IPS DF 4.7 (cell line): ENCODE data around the gene FAM83E.

Experiments
- DNase-seq: peaks from one replicate; pipeline ENCODE4 v3.0.0-alpha.2; 2013; ENCODE audit warnings: low spot score; ENCODE audit errors: extremely low read depth

Gene FAM83E

DNA sequence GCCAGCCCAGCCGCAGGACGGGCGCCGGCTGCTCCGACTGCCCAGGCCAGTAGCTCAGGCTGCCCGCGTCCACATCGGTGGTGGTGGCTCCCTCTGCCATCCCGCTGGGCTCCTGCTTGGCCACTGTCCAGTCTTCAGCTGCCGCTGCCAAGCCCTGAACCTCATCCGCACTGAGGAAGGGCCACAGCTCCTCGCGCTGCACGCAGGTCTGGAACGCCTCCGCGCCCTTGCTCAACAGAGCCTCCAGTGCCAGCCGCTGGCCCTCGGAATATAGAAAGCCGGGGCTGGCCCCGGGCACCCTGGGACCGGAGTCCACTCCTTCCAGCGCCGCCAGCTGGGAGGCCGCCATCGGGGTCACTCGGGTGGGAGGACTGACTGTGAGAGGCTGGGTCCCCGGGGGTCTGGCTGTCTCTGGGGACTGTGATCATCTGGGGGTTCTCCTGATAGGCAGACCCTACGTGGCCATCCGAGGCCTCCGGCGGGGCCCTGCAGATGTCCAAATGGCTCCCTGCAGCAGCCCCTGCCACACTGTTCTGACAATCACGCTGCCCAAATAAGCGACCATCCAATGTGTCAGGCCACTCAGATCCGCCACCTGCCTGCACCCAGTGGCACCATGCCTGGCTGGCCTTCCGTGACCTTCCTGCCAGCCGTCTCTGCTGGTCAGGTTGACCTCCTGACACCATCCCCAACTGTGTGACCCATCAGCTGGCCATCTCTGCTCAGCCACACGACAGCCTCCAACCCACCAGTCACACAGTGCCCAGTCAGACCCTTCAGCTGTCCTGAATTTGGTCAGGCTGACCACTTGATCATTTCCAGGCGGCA lies 1.6 kb downstream of the FAM83E start:
- DNase-seq, result no peak

GRCh38 chr19:48611872-48612271 lies 3.0 kb downstream of the FAM83E start:
- DNase-seq, result no peak

GRCh38 chr19:48609571-48610108 lies 5.2 kb downstream of the FAM83E start:
- DNase-seq, result no peak

DNA sequence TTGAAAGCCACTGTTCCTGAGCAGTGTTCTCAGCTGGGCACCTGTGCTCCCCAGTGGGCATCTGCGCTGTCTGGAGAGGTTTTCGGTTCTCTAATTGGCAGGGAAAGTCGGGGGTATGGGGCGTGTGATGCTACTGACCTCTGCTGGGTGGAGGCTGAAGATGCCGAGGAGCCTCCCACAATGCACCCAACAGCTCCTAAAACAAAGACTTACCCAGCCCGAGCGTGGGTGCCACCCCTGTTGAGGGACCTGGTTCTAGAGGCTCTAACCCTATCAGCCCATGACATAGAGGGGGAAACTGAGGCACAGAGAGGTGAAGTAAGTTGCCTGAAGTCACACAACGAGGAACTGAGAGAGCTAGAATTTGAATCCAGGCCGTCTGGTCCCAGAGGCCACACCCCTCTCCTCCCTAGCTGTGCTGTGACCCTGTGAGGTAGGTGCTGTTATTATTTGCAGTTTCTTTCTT lies 6.0 kb downstream of the FAM83E start:
- no peak for DNase-seq

DNA sequence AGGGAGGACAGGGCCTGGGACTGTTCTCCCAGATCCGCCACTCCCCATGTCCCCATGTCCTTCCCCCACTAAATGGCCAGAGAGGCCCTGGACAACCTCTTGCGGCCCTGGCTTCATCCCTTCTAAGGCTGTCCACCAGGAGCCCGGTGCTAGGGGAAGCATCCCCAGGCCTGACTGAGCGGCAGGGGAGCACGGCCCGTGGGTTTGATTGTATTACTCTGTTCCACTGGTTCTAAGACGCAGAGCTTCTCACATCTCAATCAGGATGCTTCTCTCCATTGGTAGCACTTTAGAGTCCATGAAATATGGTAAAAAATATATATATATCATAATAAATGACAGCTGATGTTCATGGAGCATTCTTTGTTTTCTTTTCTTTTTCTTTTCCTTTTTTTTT lies 7.5 kb downstream of the FAM83E start:
- DNase-seq, result no peak

- DNase-seq, result no peak
Observed at GRCh38 chr19:48606463-48607358, 8.2 kb downstream of the FAM83E start, which contains the start of gene SPACA4. Gene SPACA4, plus strand, starts transcription at chr19:48606742. Its CDS starts 237 bp downstream, at chr19:48606979.

DNA sequence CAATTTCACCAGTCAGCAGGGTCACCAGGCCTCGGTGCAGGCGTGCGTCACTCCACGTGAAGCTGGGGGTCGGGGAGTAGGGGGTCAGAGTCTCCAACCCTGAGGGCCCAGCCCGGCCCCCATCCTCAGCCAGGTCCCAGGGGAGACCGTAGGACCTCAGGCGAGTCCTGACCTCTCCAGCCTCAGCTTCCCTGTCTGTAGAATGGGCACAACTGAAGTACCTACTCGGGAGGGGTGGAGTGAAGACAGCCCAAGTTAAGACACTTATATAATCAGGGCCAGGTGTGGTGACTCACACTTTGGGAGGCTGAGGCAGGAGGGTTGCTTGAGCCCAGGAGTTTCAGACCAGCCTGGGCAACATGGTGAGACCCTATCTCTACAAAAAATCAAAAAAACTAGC lies 11.0 kb downstream of the FAM83E start:
- no peak for DNase-seq

DNA sequence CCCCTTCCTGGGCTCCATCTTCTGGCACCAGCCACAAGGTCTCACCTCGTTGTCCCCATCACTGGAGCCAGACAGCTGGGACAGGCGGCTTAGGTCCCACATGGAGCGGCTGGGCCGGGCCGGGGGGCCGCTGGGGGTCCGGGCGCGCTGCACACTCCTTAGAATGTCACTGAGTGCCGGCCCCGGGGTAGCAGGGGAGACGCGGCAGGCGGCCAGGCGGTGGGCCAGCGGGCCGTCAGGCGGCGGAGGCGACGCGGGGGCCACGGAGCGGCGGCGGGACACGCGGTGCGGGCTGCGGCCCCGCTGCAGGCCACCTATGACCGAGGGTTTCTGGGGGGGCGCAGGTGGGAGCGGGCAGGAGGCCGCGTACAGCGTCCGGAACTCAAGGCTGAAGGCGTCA lies 11.4 kb downstream of the FAM83E start:
- DNase-seq, result no peak

GRCh38 chr19:48603001-48603400 lies 11.9 kb downstream of the FAM83E start:
- DNase-seq, result no peak

DNA sequence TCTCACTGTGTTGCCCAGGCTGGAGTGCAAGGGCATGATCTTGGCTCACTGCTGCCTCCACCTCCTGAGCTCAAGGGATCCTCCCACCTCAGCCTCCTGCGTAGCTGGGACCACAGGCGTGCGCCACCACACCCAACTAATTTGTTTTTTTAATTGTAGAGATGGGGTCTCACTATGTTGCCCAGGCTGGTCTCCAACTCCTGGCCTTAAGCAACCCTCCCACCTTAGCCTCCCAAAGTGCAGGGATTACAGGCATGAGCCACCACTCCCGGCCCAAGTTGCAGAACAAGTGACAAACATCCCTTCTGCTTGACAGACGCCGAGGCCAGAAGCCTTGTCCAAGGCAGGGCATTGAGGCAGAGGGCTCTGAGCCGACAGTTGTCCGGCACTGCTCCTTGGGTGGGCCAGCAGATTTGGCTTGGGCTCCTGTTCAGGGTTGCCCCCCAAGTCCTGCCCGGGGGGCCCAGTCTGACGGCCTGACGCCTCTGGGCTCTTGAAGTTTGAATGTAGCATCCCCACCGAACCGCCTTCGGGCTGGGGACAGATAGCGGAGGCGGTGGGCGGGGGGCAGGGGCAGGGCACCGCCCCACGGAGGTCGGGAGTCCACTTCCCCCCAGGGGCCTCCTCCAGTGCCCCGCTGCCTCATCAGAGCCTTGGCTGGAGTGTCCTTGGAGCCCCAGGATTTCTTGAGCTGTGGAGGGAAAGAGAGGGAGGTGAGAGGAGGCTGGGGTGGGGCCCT lies 14.0 kb downstream of the FAM83E start:
- no peak for DNase-seq

GRCh38 chr19:48598996-48599700 lies 15.7 kb downstream of the FAM83E start:
- DNase-seq, result no peak

GRCh38 chr19:48596679-48597465 lies 18.0 kb downstream of the FAM83E start:
- DNase-seq, result no peak

DNA sequence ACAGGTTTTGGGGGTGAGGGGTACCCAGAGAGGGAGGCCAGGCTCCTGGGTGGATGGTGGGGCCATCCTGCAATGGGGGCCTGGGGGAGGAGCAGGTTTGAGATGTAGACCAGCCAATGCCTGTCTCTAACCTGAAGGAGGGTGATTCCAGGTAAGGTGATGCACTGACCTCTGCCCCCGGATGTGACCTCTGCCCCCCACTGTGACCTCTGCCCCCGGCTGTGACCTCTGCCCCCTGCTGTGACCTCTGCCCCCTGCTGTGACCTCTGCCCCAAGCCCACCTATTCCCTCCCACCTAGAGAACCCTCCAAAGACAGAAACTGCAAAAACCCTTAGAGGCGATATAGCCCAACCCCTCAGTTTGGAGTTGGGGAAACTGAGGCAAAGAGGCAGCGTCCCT lies 18.6 kb downstream of the FAM83E start:
- no peak for DNase-seq

DNA sequence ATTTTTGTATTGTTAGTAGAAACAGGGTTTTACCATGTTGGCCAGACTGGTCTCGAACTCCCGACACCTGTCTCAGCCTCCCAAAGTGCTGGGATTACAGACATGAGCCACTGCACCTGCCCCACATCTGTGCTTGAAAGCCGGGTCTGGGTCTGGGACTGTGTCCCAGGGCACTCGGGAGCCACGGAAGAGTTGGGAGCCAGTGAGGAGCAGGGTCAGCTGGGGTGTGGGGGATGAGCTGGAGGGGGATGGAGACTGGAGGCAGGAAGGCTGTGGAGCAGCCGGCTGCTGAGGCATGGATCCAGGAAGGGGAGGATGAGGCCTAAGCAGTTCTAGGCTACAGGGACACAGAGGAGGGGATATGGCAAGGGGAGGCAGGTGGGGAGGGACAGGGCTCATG lies 19.0 kb downstream of the FAM83E start:
- DNase-seq, result no peak

DNA sequence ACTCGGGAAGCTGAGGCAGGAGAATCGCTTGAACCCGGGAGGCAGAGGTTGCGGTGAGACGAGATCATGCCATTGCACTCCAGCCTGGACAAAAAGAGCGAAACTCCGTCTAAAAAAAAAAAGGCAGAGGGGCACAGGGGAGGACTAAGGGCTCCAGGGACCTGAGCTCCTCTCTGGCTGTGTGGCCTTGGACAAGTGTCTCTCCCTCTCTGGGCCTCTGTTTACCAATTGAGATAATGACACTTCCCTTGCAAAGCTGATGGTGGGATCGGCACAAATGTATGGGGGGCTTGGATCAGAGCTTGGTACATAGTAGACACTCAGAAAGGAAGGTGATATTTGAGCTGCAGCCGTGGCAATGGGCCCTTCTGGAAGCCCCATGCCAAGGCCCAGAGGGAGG lies 19.7 kb downstream of the FAM83E start:
- DNase-seq, result no peak

DNA sequence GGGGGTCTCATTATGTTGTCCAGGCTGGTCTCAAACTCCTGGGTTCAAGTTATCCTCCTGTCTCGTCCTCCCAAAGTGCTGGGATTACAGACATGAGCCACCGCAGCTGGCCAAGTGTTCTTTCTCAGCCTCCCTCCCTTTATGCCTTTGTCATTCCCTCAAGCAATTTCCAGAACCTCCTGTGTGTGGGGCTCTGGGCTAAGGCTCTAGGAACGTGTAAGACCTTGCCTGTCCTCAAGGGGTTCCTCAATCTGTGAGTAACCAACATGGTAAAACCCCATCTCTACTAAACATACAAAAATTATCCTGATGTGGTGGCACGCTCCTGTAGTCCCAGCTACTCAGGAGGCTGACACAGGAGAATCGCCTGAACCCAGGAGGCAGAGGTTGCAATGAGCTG lies 23.9 kb downstream of the FAM83E start:
- no peak for DNase-seq

- no peak for DNase-seq
Observed at GRCh38 chr19:48588670-48589401, 26.0 kb downstream of the FAM83E start.

- DNase-seq, result no peak
Observed at GRCh38 chr19:48587387-48587786, 27.5 kb downstream of the FAM83E start.

- no peak for DNase-seq
Observed at GRCh38 chr19:48582168-48582567, 32.7 kb downstream of the FAM83E start.
